ENCODE data around the gene CTNNA3.

The CTNNA3 gene

GRCh38 chr10:66246177-66246576 is 1449.8 kb downstream of the CTNNA3 start:
- DNase-seq: no peak

DNA sequence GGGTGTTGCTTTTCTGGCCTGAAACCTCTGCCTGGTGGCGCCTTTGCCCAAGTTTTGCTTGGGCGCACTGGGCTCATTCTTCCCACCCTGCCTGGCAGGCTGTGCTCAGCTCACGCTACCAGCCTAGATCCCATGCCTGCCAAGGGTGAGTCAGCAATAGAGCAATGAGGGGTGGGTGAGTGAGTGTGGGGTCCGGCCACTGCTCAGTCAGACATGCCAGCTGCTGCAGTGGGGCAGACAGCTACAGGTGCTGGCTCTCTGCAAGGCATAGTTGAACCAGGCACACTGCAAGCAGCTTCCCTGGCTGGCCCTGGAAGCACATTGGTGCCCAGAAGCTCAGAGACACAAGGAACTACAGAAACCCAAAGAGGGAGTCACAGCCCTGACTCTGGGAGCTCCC is 1451.0 kb downstream of the CTNNA3 start:
- DNase-seq: no peak

GRCh38 chr10:66242885-66243284 is 1453.1 kb downstream of the CTNNA3 start:
- DNase-seq: no peak

DNA sequence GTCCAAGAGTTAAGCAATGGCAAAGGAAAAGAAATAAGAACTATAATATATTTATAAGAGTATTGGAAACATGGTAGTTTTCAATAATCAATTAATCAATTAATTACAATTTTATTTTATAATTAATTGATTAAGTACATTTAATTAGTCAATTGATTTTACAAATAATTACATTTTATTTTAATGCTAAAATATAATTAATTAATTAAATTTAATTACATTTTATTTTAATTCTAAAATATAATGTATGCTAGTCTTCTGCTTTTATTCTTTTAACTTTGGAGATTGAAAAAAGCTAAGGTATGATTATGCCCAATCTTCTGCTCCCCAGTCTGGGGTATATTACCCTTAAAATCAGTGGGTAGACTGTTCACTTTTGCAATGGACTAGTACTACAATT is 1456.9 kb downstream of the CTNNA3 start:
- DNase-seq: no peak

DNA sequence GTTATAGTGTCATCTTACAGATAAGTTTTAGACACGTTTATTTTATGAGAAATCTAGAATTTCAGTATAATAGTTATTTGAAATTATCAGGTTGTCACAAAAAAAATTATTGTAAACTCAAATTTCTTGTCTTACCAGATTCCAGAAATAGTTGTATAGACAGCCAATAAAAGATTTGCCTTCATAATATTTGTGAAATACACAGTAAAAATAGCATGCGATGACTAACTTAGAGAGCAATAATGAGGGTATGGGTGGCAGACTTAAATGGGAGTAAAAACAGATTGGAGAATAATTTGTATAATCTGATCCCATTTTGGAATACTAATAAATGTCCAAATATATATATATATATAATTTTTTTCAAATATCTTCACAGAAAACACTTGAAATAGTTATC is 1457.7 kb downstream of the CTNNA3 start:
- DNase-seq: no peak

DNA sequence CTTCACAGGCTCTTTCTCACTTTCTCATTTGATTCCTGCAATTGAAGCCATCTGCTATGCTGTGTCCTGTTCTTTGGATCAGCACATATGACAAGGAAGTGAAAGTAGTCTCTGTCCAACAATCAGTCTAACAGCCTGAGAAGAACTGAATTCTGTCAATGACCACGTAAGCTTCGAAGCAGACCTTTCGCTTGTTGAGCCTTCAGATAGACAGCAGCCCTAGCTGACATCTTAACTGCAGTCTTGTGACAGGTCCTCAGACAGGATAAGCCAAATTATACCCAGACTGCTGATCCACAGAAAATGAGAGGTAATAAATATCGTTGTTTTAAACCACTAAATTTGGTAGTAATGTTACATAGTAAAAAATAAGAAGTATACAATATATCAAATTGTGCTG is 1461.1 kb downstream of the CTNNA3 start:
- no peak for DNase-seq

GRCh38 chr10:66228887-66229286 is 1467.1 kb downstream of the CTNNA3 start:
- DNase-seq: no peak

DNA sequence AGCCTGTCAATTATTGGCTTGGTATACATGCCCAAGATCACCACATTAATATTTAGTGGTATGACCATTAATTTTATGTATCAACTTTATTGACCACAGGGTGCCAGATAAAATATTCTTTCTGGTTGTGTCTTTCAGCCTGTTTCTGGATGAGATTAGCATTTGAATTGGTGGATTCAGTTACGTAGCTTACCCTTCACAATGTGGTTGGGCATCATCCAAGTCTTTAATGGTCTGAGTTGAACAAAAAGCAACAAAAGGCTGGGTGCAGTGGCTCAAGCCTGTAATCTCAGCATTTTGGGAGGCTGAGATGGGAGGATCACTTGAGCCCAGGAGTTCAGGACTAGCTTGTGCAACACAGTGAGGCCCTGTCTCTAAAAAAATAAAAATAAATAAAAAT is 1472.3 kb downstream of the CTNNA3 start:
- DNase-seq: no peak

GRCh38 chr10:66222462-66223046 is 1473.4 kb downstream of the CTNNA3 start:
- DNase-seq: no peak

- no peak for DNase-seq
Observed at GRCh38 chr10:66218981-66219587, 1476.9 kb downstream of the CTNNA3 start.

DNA sequence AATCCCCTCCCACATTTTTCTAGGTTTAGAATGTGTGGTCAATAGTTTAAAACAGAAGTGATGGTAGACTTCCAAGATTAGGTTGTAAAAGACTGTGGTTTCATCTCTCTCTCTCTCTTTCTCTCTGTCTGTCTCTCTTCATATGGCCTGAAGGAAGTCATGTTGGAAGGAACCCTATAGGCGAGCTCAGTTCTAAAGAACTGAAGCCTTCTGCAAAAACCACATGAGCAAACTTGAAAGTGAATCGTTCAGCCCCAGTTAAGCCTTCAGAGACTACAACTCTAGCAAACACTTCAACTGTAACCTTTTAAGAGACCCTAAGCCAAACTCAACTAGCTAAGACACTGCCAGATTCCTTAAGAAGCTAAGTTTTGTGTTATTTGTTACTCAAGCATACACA is 1477.7 kb downstream of the CTNNA3 start:
- no peak for DNase-seq

GRCh38 chr10:66215920-66216319 is 1480.1 kb downstream of the CTNNA3 start:
- DNase-seq: no peak

DNA sequence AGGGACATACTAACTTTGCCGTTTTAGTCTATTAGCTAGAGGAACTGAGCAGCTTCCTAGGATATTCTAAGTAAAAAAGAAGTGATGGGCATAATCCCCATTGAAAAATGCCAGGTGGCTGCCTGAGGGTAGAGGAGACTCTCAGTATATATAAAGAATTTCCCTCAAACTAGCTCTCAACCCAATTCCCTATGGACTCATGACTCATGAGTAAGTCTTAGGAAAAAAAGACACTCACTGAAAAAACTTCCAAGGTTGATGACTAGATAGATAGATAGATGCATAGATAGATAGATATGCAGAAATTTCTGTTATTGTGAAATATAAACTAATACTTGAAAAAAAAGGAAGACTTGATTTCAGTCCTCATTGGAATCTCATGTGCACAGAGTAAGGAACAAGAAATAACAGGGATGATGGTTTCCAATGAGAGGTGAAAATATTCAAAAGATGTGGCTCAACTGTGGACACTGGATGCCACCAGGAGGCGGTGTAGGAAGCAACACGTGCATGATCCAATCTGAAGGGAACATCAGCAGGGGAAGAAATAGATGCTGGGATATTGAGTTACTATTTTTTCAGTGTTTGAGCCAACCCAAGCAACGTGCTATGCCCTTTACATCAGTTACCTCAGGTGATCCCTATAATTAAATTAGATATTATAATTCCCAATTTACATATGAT is 1481.1 kb downstream of the CTNNA3 start:
- no peak for DNase-seq

DNA sequence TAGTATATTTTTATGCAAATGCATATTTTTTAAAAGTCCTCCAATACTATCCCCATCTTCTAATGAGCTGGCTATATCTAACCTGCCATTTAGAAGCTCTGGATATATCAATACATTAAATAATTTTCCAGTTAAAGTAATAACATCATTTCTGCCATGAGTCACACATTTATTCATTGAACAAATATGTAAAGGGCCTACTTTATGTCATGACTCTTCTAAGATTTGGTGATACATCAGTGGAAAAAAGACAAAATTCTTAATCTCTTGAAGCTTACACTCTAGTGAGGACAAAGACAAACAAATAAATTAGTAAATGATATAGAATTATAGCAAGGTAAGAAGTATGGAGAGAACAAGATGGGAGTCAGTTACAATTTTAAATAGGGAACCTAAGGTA is 1487.0 kb downstream of the CTNNA3 start:
- no peak for DNase-seq

- DNase-seq: no peak
Observed at GRCh38 chr10:66204838-66205237, 1491.2 kb downstream of the CTNNA3 start.

DNA sequence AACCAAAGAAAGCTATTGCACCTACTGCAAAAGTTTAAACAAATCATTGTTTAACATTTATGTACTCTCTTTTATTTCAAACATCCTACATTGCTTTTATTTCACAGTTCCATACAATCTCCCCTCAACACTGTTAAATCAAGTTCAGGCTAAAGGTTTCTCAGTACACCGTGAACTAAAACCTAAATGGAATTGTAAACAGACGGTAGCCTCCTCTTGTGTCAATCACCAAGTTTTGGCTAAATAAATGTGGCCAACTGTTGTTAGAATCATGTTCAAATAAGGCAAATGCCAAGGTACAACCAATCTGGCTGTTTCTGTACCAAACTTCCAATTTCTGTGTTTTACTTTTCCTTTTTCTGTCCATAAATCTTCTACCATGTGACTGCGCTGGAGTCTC is 1493.9 kb downstream of the CTNNA3 start:
- DNase-seq: no peak

- DNase-seq: no peak
Observed at GRCh38 chr10:66192162-66192831, 1503.7 kb downstream of the CTNNA3 start.

DNA sequence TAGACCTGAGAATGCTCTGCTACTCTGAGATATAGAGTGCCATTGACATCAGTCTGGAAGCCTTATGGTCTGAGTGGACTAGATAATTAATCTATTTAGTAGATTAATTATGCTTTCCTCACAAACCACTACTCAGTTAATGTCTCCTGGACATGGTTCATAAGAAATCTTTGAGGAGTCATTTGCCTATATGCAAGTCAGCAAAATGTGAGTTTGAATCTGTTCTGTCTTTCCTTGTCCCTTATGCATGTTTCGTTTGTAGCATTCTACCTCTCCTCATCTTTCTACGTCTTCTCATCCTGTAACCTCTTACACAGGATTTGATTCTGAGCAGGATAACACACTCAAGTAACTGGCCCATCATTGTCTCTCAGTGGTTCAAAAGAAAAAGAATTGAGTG is 1505.6 kb downstream of the CTNNA3 start:
- no peak for DNase-seq

GRCh38 chr10:66189271-66189670 is 1506.7 kb downstream of the CTNNA3 start:
- no peak for DNase-seq

DNA sequence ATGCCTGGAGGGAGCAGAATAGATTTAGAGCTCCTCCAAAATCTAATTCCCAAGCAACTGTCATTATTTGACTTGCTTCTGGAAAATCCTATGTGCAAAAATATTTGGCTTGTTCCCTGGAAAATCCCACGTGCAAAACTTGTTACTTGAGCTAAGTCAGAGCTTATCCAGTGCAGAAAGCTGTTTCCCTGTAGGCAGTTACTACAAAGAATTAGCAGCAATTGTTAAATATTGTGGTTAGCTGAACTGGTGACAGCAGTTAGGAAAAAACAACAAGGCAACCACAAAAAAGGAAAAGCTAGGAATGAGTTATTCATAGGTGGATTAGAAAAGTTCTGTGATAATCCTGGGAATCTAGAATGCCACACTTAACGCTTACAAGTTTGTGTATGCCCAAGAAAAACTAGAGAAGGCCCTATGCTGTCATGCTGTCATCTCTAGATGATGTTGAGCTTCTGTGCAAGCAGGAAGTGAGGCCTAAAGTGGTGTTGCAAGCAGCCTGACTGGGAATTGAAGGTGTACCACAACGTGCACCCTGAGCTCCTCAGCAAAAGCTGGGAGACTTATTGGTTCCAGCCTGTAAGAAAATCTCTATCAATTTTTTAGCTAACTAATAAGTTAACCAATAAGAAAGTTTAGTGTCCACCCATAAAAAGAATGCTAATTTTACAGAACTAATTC is 1508.8 kb downstream of the CTNNA3 start:
- DNase-seq: no peak

DNA sequence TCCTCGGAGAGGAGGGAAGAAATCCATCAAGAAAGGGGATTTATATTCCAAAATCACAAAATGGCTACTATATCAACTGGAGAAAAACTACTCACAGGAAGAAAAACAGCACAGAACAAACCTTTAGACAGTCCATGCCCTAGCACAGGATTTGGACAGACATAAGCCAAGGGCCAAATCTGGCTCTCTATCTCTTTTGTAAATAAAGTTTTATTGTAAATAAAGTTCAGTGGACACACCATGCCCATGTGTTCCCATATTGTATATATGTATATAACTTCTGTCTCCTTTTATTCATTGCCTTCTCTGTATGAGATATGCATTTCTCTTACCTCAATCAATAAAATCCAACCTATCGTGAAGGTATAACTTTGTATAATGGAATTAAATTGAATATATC is 1513.0 kb downstream of the CTNNA3 start:
- no peak for DNase-seq

GRCh38 chr10:66180581-66181318 is 1515.2 kb downstream of the CTNNA3 start:
- peak; percentile 68 to 83 (median 77) for DNase-seq

DNA sequence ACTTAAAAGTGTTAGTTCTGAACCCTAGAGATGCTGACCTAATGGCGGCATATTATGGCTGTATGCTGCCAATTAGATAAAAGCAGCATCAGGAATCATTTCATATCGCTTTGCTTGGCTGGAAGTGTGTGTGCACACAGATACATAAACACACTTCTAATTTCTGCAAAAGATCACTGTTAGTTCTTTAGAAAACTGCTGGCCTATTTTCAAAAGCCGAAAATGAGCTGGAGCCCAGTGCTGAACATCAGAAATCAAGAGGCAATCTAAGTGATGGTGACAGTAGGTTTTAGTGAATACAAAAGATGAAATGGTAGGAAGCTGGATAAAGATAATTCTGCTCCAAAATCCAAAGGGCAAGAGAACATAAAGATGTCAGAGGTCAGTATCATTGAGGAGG is 1516.0 kb downstream of the CTNNA3 start:
- DNase-seq: no peak
